Fibroblast of villous mesenchyme (primary cell): Measurements from ENCODE around the gene SEMA4C. TPM values are rescaled to one million over a fixed set of nuclear protein-coding genes. Genes with fewer than 3 reads are reported as not detected.

ENCODE experiments used
- DNase-seq: peaks from one replicate; pipeline ENCODE4 v3.0.0-alpha.2; 2010; ENCODE audit warnings: low read depth
- H3K4me3 ChIP-seq: 2 replicates; pipeline ENCODE4 v1.5.1; 2011; ENCODE audit warnings: low read depth, mild to moderate bottlenecking, low read length
- CTCF ChIP-seq: IDR thresholded peaks from 2 replicates; pipeline ENCODE4 v1.5.1; 2012; ENCODE audit warnings: low read depth, mild to moderate bottlenecking, low read length; ENCODE audit not compliant: insufficient read depth
- total RNA-seq: library from RNA; depleted of rRNA; stranded (reverse); fragments of >200 nt; gene quantifications from 2 replicates; pipeline ENCODE4 v1.2.3, GENCODE V29; 2012

The SEMA4C gene
- total RNA-seq, 1 donor: 16.4 TPM

GRCh38 chr2:96817882-96818281, 52.0 kb downstream of the SEMA4C start:
- no peak for TF ChIP-seq CTCF
- no peak for DNase-seq
- peak overlapping the region; percentile 63 for H3K4me3 ChIP-seq

GRCh38 chr2:96816836-96817702, 52.8 kb downstream of the SEMA4C start:
- H3K4me3 ChIP-seq: peak overlapping the region; percentile 63
- no peak for TF ChIP-seq CTCF
- DNase-seq: peak; percentile 26

- peak within 1 kb of the TSS; percentile 68 for H3K4me3 ChIP-seq
- TF ChIP-seq CTCF: peak; percentile 52
These were observed 53.6 kb downstream of the SEMA4C start, which contains the start of gene CNNM3 for GRCh38 chr2:96816127-96816835. Gene CNNM3 (plus strand): TSS chr2:96816268. CDS start chr2:96816278, 10 bp downstream.

GRCh38 chr2:96815326-96816126, 54.4 kb downstream of the SEMA4C start:
- DNase-seq: peak; percentile 69
- no peak for TF ChIP-seq CTCF
- H3K4me3 ChIP-seq: peak overlapping the region; percentile 68

More at GRCh38 chr2:96816127-96816835, 53.6 kb downstream of the SEMA4C start, which contains the start of gene CNNM3:
- DNase-seq: peak; percentile 94

- DNase-seq: no peak
- no peak for TF ChIP-seq CTCF
- no peak overlapping the region for H3K4me3 ChIP-seq
These were observed 56.2 kb downstream of the SEMA4C start for GRCh38 chr2:96813656-96814055.

GRCh38 chr2:96811917-96812316, 58.0 kb downstream of the SEMA4C start:
- TF ChIP-seq CTCF: no peak
- DNase-seq: peak; percentile 34
- H3K4me3 ChIP-seq: no peak overlapping the region
